NT2/D1 (cell line): Measurements from ENCODE around the gene SLC7A7.

Experiments
- SUZ12 ChIP-seq: IDR thresholded peaks from 2 replicates; pipeline ENCODE4 v1.6.1; 2011; ENCODE audit not compliant: insufficient read length, insufficient read depth; ENCODE audit errors: extremely low read depth
- YY1 ChIP-seq: IDR thresholded peaks from 2 replicates; pipeline ENCODE4 v1.6.1; 2011; ENCODE audit not compliant: insufficient read length, insufficient read depth
- ZNF274 ChIP-seq: IDR thresholded peaks from 2 replicates; pipeline ENCODE4 v1.6.1; 2011; ENCODE audit warnings: mild to moderate bottlenecking, low read depth, low read length

- no peak for TF ChIP-seq ZNF274
- no peak for TF ChIP-seq YY1
- TF ChIP-seq SUZ12 = no peak
These were observed 7.7 kb downstream of the SLC7A7 start for GRCh38 chr14:22807432-22808087.
